NCI-H82 treated with DMSO at 0.1 percent for 48 hours (cell line): ENCODE data around the gene GPC2.

Source experiments
- DNase-seq: peaks from one replicate; lab custom pipeline; 2025; ENCODE audit not compliant: unreplicated experiment; lab: John Stamatoyannopoulos, UW

The GPC2 gene

GRCh38 chr7:100126239-100126930 lies 50.8 kb downstream of the GPC2 start:
- DNase-seq = no peak

- no peak for DNase-seq
Observed at GRCh38 chr7:100124301-100125230, 52.6 kb downstream of the GPC2 start.

- no peak for DNase-seq
Observed at GRCh38 chr7:100122568-100122967, 54.6 kb downstream of the GPC2 start.

- DNase-seq = no peak
Observed at GRCh38 chr7:100122067-100122466, 55.1 kb downstream of the GPC2 start.

GRCh38 chr7:100120733-100121036 lies 56.5 kb downstream of the GPC2 start:
- no peak for DNase-seq

- peak; percentile 28 for DNase-seq
Observed at GRCh38 chr7:100119970-100120732, 57.0 kb downstream of the GPC2 start.
